ENCODE results near the gene PHACTR2.

DNA sequence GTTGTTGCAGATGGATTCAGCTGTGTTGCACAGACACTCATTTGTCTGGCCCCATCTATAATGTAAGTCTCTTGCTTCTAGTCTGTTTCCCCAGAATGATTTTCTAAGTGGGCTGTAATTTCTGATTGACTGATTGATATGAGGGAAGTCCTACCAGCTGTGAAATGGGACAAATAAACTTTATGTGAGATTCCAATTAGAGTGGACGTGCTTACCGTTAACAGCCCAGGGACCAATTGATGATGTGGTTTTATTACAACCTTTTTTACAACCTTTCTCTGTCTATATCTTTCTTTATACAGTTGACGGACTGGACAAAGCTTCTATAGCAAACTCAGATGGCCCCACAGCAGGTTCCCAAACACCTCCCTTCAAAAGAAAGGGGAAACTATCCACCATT, 33.9 kb downstream of the PHACTR2 start:
- TF ChIP-seq, protein P1, sequence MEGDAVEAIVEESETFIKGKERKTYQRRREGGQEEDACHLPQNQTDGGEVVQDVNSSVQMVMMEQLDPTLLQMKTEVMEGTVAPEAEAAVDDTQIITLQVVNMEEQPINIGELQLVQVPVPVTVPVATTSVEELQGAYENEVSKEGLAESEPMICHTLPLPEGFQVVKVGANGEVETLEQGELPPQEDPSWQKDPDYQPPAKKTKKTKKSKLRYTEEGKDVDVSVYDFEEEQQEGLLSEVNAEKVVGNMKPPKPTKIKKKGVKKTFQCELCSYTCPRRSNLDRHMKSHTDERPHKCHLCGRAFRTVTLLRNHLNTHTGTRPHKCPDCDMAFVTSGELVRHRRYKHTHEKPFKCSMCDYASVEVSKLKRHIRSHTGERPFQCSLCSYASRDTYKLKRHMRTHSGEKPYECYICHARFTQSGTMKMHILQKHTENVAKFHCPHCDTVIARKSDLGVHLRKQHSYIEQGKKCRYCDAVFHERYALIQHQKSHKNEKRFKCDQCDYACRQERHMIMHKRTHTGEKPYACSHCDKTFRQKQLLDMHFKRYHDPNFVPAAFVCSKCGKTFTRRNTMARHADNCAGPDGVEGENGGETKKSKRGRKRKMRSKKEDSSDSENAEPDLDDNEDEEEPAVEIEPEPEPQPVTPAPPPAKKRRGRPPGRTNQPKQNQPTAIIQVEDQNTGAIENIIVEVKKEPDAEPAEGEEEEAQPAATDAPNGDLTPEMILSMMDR (IDR thresholded peaks at IDR 0.05; ENCODE audit: insufficient read depth, low read length), result no peak
- TF ChIP-seq POLR2AphosphoS5 (IDR thresholded peaks at IDR 0.05; ENCODE audit: low read depth) (no peak), SPI1 (IDR thresholded peaks at IDR 0.05; ENCODE audit: borderline replicate concordance, low read depth) (no peak)
- TF ChIP-seq, protein P2, sequence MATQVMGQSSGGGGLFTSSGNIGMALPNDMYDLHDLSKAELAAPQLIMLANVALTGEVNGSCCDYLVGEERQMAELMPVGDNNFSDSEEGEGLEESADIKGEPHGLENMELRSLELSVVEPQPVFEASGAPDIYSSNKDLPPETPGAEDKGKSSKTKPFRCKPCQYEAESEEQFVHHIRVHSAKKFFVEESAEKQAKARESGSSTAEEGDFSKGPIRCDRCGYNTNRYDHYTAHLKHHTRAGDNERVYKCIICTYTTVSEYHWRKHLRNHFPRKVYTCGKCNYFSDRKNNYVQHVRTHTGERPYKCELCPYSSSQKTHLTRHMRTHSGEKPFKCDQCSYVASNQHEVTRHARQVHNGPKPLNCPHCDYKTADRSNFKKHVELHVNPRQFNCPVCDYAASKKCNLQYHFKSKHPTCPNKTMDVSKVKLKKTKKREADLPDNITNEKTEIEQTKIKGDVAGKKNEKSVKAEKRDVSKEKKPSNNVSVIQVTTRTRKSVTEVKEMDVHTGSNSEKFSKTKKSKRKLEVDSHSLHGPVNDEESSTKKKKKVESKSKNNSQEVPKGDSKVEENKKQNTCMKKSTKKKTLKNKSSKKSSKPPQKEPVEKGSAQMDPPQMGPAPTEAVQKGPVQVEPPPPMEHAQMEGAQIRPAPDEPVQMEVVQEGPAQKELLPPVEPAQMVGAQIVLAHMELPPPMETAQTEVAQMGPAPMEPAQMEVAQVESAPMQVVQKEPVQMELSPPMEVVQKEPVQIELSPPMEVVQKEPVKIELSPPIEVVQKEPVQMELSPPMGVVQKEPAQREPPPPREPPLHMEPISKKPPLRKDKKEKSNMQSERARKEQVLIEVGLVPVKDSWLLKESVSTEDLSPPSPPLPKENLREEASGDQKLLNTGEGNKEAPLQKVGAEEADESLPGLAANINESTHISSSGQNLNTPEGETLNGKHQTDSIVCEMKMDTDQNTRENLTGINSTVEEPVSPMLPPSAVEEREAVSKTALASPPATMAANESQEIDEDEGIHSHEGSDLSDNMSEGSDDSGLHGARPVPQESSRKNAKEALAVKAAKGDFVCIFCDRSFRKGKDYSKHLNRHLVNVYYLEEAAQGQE (IDR thresholded peaks at IDR 0.05; ENCODE audit: insufficient replicate concordance, low read depth), result no peak

Data from HL-60 (cell line).